Trophoblast cell (in vitro differentiated cells and primary cell): ENCODE measurements around the gene RFTN1.

Experiments
- DNase-seq, 2 donors: peaks; one replicate each; pipeline ENCODE4 v3.0.0-alpha.2; 2016
- H2AFZ ChIP-seq: 2 replicates; pipeline ENCODE4 v1.6.1; 2013; ENCODE audit warnings: low read length, moderate library complexity, mild to moderate bottlenecking; ENCODE audit not compliant: insufficient read depth, poor library complexity
- H2AK5ac ChIP-seq: 2 replicates; pipeline ENCODE4 v1.6.1; 2013; ENCODE audit warnings: mild to moderate bottlenecking, low read length
- H2BK120ac ChIP-seq: 2 replicates; pipeline ENCODE4 v1.6.1; 2013; ENCODE audit warnings: low read length, mild to moderate bottlenecking, moderate library complexity; ENCODE audit not compliant: insufficient read depth, poor library complexity
- H2BK12ac ChIP-seq: 2 replicates; pipeline ENCODE4 v1.6.1; 2013; ENCODE audit warnings: mild to moderate bottlenecking, low read length, moderate library complexity
- H2BK5ac ChIP-seq: 2 replicates; pipeline ENCODE4 v1.6.1; 2013; ENCODE audit warnings: low read length, low read depth, moderate library complexity, mild to moderate bottlenecking; ENCODE audit not compliant: poor library complexity
- H3K14ac ChIP-seq: 2 replicates; pipeline ENCODE4 v1.6.1; 2013; ENCODE audit warnings: mild to moderate bottlenecking, low read length
- H3K18ac ChIP-seq: 2 replicates; pipeline ENCODE4 v1.6.1; 2013; ENCODE audit warnings: mild to moderate bottlenecking, low read length
- H3K23ac ChIP-seq: 2 replicates; pipeline ENCODE4 v1.6.1; 2013; ENCODE audit warnings: low read length
- H3K27ac ChIP-seq: 2 replicates; pipeline ENCODE4 v1.5.1; 2013; ENCODE audit warnings: low read depth, mild to moderate bottlenecking, inconsistent platforms, low read length, moderate library complexity
- H3K27me3 ChIP-seq: 2 replicates; pipeline ENCODE4 v1.6.1; 2013; ENCODE audit warnings: inconsistent platforms, mild to moderate bottlenecking, low read length, moderate library complexity; ENCODE audit not compliant: insufficient read depth
- H3K36me3 ChIP-seq, 2 experiments: 1 replicate in 1 of 2; 2 replicates in 1 of 2; pipeline ENCODE4 v1.6.1; 2013; ENCODE audit warnings: low read length in 2 of 2, mild to moderate bottlenecking in 2 of 2, moderate library complexity in 1 of 2; ENCODE audit not compliant: insufficient read depth in 2 of 2, control insufficient read depth in 1 of 2
- H3K4ac ChIP-seq: 2 replicates; pipeline ENCODE4 v1.6.1; 2013; ENCODE audit warnings: low read depth, mild to moderate bottlenecking, low read length, moderate library complexity
- H3K4me1 ChIP-seq, 2 experiments: 1 replicate in 1 of 2; 2 replicates in 1 of 2; pipeline ENCODE4 v1.6.1; 2013; ENCODE audit warnings: low read length in 2 of 2, mild to moderate bottlenecking in 2 of 2, moderate library complexity in 1 of 2; ENCODE audit not compliant: insufficient read depth in 2 of 2, control insufficient read depth in 1 of 2
- H3K4me2 ChIP-seq: 2 replicates; pipeline ENCODE4 v1.6.1; 2013; ENCODE audit warnings: inconsistent platforms, mild to moderate bottlenecking, low read length, moderate library complexity
- H3K4me3 ChIP-seq: 2 replicates; pipeline ENCODE4 v1.5.1; 2013; ENCODE audit warnings: mild to moderate bottlenecking, low read depth, low read length, inconsistent platforms
- H3K79me1 ChIP-seq: one replicate; pipeline ENCODE4 v1.6.1; 2013; ENCODE audit warnings: low read length
- H3K79me2 ChIP-seq: 2 replicates; pipeline ENCODE4 v1.6.1; 2013; ENCODE audit warnings: low read length, mild to moderate bottlenecking; ENCODE audit not compliant: control insufficient read depth, insufficient read depth, poor library complexity
- H3K9ac ChIP-seq: 2 replicates; pipeline ENCODE4 v1.6.1; 2013; ENCODE audit warnings: mild to moderate bottlenecking, low read length
- H3K9me3 ChIP-seq: 2 replicates; pipeline ENCODE4 v1.6.1; 2013; ENCODE audit warnings: low read depth, mild to moderate bottlenecking, control low read depth, inconsistent platforms, low read length; ENCODE audit not compliant: insufficient read depth
- H4K12ac ChIP-seq: 2 replicates; pipeline ENCODE4 v1.6.1; 2013; ENCODE audit warnings: low read depth, mild to moderate bottlenecking, low read length, moderate library complexity
- H4K8ac ChIP-seq: 2 replicates; pipeline ENCODE4 v1.6.1; 2013; ENCODE audit warnings: low read depth, mild to moderate bottlenecking, low read length, moderate library complexity
- H4K91ac ChIP-seq: one replicate; pipeline ENCODE4 v1.6.1; 2013; ENCODE audit warnings: low read depth, mild to moderate bottlenecking, low read length, moderate library complexity
- WGBS: extraction: QIAGEN DNeasy Blood & Tissue Kit; methylation state at CpG from one replicate; pipeline ENCODE4 v1.1.7; 2013; ENCODE audit warnings: missing lambda C conversion rate; ENCODE audit not compliant: insufficient read length, insufficient coverage; ENCODE audit errors: extremely low coverage; 5-methylcytosine and 5-hydroxymethylcytosine counted together

RFTN1 gene

GRCh38 chr3:16463119-16463518 is 50.4 kb downstream of the RFTN1 start:
- H2BK5ac ChIP-seq, result no peak overlapping the region
- H2BK120ac ChIP-seq, result no peak overlapping the region
- H4K8ac ChIP-seq, result no peak overlapping the region
- H3K23ac ChIP-seq, result no peak overlapping the region
- no peaks in the 10 kb centered on the region for H3K79me1 ChIP-seq
- H3K79me2 ChIP-seq, result no peaks in the 10 kb centered on the region
- H3K4me2 ChIP-seq, result no peak overlapping the region
- H3K36me3 ChIP-seq, result no peaks in the 10 kb centered on the region
- H3K18ac ChIP-seq, result no peak overlapping the region
- H3K27ac ChIP-seq, result no peak overlapping the region
- no peak overlapping the region for H2AK5ac ChIP-seq
- H4K12ac ChIP-seq, result no peak overlapping the region
- H3K4ac ChIP-seq, result no peak overlapping the region
- H3K4me3 ChIP-seq, result no peak overlapping the region
- no peak overlapping the region for H2AFZ ChIP-seq
- H3K9ac ChIP-seq, result no peak overlapping the region
- no peak overlapping the region for H4K91ac ChIP-seq
- WGBS, result no CpG with 5 or more reads among the region's 1 CpG
- H3K27me3 ChIP-seq, result no peaks in the 10 kb centered on the region
- no peaks in the 10 kb centered on the region for H3K4me1 ChIP-seq
- no peak overlapping the region for H2BK12ac ChIP-seq
- no peak for DNase-seq
- no peak overlapping the region for H3K14ac ChIP-seq
- H3K9me3 ChIP-seq, result no peaks in the 10 kb centered on the region

GRCh38 chr3:16462679-16463078 is 50.8 kb downstream of the RFTN1 start:
- Histone ChIP-seq H2BK12ac (no peak overlapping the region), H3K4me1 (no peaks in the 10 kb centered on the region), H3K27me3 (no peaks in the 10 kb centered on the region), H3K23ac (no peak overlapping the region), H3K18ac (no peak overlapping the region), H3K4ac (no peak overlapping the region), H2AK5ac (no peak overlapping the region), H3K4me2 (no peak overlapping the region), H3K79me1 (no peaks in the 10 kb centered on the region), H4K12ac (no peak overlapping the region), H2BK5ac (no peak overlapping the region), H3K79me2 (no peaks in the 10 kb centered on the region), H3K27ac (no peak overlapping the region), H3K14ac (no peak overlapping the region), H3K9ac (no peak overlapping the region), H3K36me3 (no peaks in the 10 kb centered on the region), H4K8ac (no peak overlapping the region), H3K4me3 (no peak overlapping the region), H3K9me3 (no peaks in the 10 kb centered on the region), H4K91ac (no peak overlapping the region), H2AFZ (no peak overlapping the region), H2BK120ac (no peak overlapping the region)
- no CpG with 5 or more reads among the region's 5 CpGs for WGBS
- no peak for DNase-seq

DNA sequence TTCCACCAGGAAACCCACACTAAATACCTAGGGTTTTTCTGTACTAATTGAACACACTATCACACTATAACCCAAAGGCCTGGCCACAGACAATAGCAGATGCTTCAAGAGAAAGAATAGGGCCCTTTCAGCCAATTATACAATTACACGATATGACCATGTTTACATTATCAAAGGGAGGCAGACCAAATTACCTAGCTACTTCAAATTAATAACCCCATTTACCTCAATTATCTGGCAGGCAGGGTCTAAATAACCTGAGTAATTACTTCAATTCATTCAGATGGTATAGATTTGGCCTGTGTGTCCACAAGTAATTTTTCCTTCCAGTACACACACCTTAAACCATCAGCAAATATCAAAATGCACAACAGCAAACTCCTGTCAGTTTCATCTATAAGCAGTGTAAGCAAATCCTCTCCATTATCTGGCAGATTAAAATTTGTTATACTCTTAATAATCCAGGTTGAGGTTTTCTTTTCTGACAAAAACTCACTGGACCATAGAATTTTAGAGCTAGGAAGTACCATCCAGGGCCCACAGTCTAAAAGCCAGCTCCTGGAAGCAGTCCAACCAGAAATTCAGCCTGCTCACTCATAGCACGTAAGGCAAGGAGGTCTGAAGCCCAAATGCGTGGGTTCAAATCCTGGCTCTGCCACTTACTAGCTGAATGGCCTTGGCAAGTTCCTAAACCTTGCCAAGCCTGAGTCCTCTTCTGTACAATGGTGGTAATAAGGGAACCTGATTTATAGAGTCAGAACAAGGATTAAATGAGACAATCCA is 51.8 kb downstream of the RFTN1 start:
- no peak for DNase-seq
- H3K79me2 ChIP-seq, result no peaks in the 10 kb centered on the region
- no CpG with 5 or more reads among the region's 3 CpGs for WGBS

DNA sequence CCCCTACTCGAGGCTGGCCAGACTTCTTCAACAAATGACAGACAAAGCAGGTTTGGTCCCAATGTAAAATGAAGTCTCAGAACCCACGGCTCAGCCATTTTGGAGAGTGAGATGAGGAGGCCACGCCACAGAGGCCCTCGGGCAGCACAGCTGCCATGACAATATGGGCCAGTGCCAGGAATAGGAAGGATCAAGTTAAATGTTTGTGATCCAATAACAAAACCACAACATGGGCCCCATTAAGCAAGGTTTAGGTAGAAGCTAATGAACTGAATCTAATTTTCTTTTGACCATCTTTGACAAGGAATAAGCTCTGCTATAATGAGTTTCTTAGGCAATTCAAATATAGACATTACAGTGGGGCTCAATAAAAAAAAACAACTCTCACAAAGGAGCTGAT is 52.6 kb downstream of the RFTN1 start:
- Histone ChIP-seq H3K79me2 (no peaks in the 10 kb centered on the region), H3K36me3 (no peaks in the 10 kb centered on the region), H4K91ac (no peak overlapping the region)

More for the DNA sequence above, 51.8 kb downstream of the RFTN1 start:
- Histone ChIP-seq H3K9ac (no peak overlapping the region), H3K36me3 (no peaks in the 10 kb centered on the region), H4K12ac (no peak overlapping the region), H2BK12ac (no peak overlapping the region), H4K91ac (no peak overlapping the region), H3K27me3 (no peaks in the 10 kb centered on the region), H3K79me1 (no peaks in the 10 kb centered on the region), H4K8ac (no peak overlapping the region), H2BK120ac (no peak overlapping the region), H3K9me3 (no peaks in the 10 kb centered on the region), H3K4ac (no peak overlapping the region), H3K4me1 (no peaks in the 10 kb centered on the region), H3K4me2 (no peak overlapping the region), H3K27ac (no peak overlapping the region), H2AK5ac (no peak overlapping the region), H3K14ac (no peak overlapping the region), H2BK5ac (no peak overlapping the region), H2AFZ (no peak overlapping the region), H3K23ac (no peak overlapping the region), H3K4me3 (no peak overlapping the region), H3K18ac (no peak overlapping the region)

More for the DNA sequence above, 52.6 kb downstream of the RFTN1 start:
- Histone ChIP-seq H2BK5ac (no peak overlapping the region), H4K12ac (no peak overlapping the region), H2AK5ac (no peak overlapping the region), H4K8ac (no peak overlapping the region), H2BK120ac (no peak overlapping the region), H2AFZ (no peak overlapping the region), H3K4me3 (no peak overlapping the region), H3K4me2 (no peak overlapping the region), H3K4me1 (no peaks in the 10 kb centered on the region), H3K27me3 (no peaks in the 10 kb centered on the region), H2BK12ac (no peak overlapping the region), H3K79me1 (no peaks in the 10 kb centered on the region), H3K9me3 (no peaks in the 10 kb centered on the region), H3K23ac (no peak overlapping the region), H3K18ac (no peak overlapping the region), H3K27ac (no peak overlapping the region), H3K9ac (no peak overlapping the region), H3K4ac (no peak overlapping the region), H3K14ac (no peak overlapping the region)
- no peak for DNase-seq
- no CpG with 5 or more reads among the region's 4 CpGs for WGBS
